ENCODE results near the gene MEGF6. TPM values are rescaled to one million over a fixed set of nuclear protein-coding genes. Genes with fewer than 3 reads are reported as not detected.

Gene MEGF6
- total RNA-seq, 2 experiments from 2014 or later, result 57.5 to 62.2 TPM

DNA sequence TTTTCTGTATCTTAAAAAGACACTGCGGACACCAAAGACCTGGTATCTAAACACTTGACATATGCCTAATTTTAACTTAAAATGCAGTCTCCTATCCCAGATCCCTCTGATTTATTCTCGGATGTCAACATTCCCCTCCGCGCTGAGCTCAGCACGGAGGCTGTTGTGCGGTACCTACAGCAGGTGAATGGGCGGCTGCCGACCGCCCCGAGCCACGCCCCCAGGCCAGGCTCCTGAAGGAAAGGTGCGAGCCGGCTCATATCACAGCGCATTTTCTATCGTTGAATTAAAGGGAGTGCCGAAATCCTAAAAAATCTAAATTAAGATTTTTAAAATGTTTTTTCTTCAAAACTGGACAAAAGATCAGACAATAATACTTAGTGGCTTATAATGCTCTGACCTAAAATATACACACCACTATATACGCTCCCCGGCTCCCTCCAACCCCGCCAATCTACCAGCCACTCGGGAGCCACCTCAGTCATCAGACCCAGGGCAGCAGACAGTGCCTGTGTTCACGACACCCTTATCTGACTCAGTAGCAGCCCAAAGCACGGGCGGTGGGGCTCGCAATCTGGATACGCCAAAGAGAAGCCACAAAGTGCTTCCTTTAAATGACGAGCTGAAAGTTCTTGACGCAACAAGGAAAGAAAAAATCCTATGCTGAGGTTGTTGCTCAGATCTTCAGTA lies 34.5 kb upstream of the MEGF6 start:
- Histone ChIP-seq H3K4me3 (ENCODE audit: low read length) (no peak overlapping the region), H3K27ac (ENCODE audit: low read depth in 1 of 2, low read length in 2 of 2) (no peak overlapping the region), H3K9me3 (ENCODE audit: control insufficient read depth in 1 of 2, insufficient read depth in 1 of 2, low read length in 2 of 2) (peaks cover 0 to 5% of the 10 kb centered on the region in 2 experiments), H3K4me1 (ENCODE audit: insufficient read depth, low read length) (peaks cover 20% of the 10 kb centered on the region), H3K36me3 (ENCODE audit: insufficient read depth, low read length) (peaks cover 36% of the 10 kb centered on the region), H3K27me3 (ENCODE audit: control insufficient read depth in 1 of 2, insufficient read depth in 2 of 2, low read length in 2 of 2) (peaks cover 5% of the 10 kb centered on the region in 2 experiments)
- TF ChIP-seq, protein P1, sequence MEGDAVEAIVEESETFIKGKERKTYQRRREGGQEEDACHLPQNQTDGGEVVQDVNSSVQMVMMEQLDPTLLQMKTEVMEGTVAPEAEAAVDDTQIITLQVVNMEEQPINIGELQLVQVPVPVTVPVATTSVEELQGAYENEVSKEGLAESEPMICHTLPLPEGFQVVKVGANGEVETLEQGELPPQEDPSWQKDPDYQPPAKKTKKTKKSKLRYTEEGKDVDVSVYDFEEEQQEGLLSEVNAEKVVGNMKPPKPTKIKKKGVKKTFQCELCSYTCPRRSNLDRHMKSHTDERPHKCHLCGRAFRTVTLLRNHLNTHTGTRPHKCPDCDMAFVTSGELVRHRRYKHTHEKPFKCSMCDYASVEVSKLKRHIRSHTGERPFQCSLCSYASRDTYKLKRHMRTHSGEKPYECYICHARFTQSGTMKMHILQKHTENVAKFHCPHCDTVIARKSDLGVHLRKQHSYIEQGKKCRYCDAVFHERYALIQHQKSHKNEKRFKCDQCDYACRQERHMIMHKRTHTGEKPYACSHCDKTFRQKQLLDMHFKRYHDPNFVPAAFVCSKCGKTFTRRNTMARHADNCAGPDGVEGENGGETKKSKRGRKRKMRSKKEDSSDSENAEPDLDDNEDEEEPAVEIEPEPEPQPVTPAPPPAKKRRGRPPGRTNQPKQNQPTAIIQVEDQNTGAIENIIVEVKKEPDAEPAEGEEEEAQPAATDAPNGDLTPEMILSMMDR (IDR thresholded peaks at IDR 0.05), result no peak
- Mint-ChIP-seq H3K9me3 (no peaks in the 10 kb centered on the region), H3K36me3 (ENCODE audit: low read depth) (peaks cover 47% of the 10 kb centered on the region), H3K4me1 (ENCODE audit: low read depth) (peaks cover 28% of the 10 kb centered on the region), H3K27ac (no peak overlapping the region), H3K4me3 (no peak overlapping the region), H3K27me3 (peaks cover 9% of the 10 kb centered on the region)
- CTCF ChIA-PET, result interaction anchor here (1.5 kb wide), 1 partner anchor 27 kb away, joined by 4 read pairs; no protein-coding TSS in a partner anchor
- DNase-seq (no peak), ATAC-seq (ENCODE audit: poor library complexity) (no peak)
- POLR2A ChIA-PET, result no interaction called here
- intact Hi-C loops (cut with DNase I, micrococcal nuclease), result loop anchor here in 1 of 2 experiments (5.0 kb wide), 1 partner anchor 76 kb away; no protein-coding TSS in a partner anchor

DNA sequence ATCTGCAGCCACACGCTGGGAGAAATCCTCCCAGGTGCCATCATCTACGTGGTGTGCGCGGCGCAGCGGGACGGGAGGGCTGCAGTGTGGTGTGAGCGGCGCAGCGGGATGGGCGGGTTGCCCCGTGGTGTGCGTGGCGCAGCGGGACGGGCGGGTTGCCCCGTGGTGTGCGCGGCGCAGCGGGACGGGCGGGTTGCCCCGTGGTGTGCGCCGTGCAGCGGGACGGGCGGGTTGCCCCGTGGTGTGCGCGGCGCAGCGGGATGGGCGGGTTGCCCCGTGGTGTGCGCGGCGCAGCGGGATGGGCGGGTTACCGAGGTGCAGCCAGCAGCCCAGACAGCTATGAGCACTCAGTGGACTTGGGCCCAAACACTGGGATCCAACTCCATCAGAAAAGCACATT lies 33.9 kb upstream of the MEGF6 start:
- TF ChIP-seq, protein P1 (IDR thresholded peaks at IDR 0.05), result no peak
- no peak for ATAC-seq (ENCODE audit: poor library complexity)
- Histone ChIP-seq H3K27ac (ENCODE audit: low read depth in 1 of 2, low read length in 2 of 2) (no peak overlapping the region), H3K36me3 (ENCODE audit: insufficient read depth, low read length) (peaks cover 38% of the 10 kb centered on the region), H3K4me1 (ENCODE audit: insufficient read depth, low read length) (peaks cover 15% of the 10 kb centered on the region), H3K9me3 (ENCODE audit: control insufficient read depth in 1 of 2, insufficient read depth in 1 of 2, low read length in 2 of 2) (no peaks in the 10 kb centered on the region), H3K27me3 (ENCODE audit: control insufficient read depth in 1 of 2, insufficient read depth in 2 of 2, low read length in 2 of 2) (no peaks in the 10 kb centered on the region), H3K4me3 (ENCODE audit: low read length) (no peak overlapping the region)
- Mint-ChIP-seq H3K36me3 (ENCODE audit: low read depth) (peaks cover 47% of the 10 kb centered on the region), H3K27me3 (peaks cover 5% of the 10 kb centered on the region), H3K27ac (no peak overlapping the region), H3K4me1 (ENCODE audit: low read depth) (peaks cover 24% of the 10 kb centered on the region), H3K4me3 (no peak overlapping the region), H3K9me3 (no peaks in the 10 kb centered on the region)
- DNase-seq, result no peak
- intact Hi-C loops (cut with DNase I, micrococcal nuclease), result loop anchor here in 1 of 2 experiments (5.0 kb wide), 1 partner anchor 77 kb away; no protein-coding TSS in a partner anchor
- ChIA-PET POLR2A (no interaction called here), CTCF (no interaction called here)

DNA sequence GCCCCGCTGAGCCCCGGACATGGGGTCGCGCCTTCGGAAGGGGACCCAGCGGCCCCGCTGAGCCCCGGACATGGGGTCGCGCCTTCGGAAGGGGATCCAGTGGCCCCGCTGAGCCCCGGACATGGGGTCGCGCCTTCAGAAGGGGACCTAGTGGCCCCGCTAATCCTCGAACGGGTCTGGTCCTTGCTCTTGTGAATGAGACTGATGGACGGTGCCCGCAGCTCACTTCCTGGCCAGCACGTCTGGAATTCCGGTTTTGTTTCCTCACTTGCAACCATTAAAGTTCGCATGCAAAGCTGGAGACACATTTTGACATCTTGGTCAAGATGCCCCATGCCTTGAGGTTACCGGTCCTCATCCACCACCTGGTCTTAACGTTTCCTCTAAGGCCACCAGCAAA lies 33.0 kb upstream of the MEGF6 start:
- CTCF ChIA-PET, result no interaction called here
- no peak for DNase-seq
- no peak overlapping the region for H3K27ac Mint-ChIP-seq

More for the DNA sequence above, 33.0 kb upstream of the MEGF6 start:
- H3K27me3 ChIP-seq (ENCODE audit: control insufficient read depth in 1 of 2, insufficient read depth in 2 of 2, low read length in 2 of 2), result no peaks in the 10 kb centered on the region
- Mint-ChIP-seq H3K27me3 (no peaks in the 10 kb centered on the region), H3K4me1 (ENCODE audit: low read depth) (peaks cover 17% of the 10 kb centered on the region), H3K9me3 (no peaks in the 10 kb centered on the region), H3K4me3 (no peak overlapping the region), H3K36me3 (ENCODE audit: low read depth) (peaks cover 47% of the 10 kb centered on the region)
- no peaks in the 10 kb centered on the region for H3K9me3 ChIP-seq (ENCODE audit: control insufficient read depth in 1 of 2, insufficient read depth in 1 of 2, low read length in 2 of 2)
- POLR2A ChIA-PET, result no interaction called here
- TF ChIP-seq, protein P1 (IDR thresholded peaks at IDR 0.05), result no peak
- H3K4me1 ChIP-seq (ENCODE audit: insufficient read depth, low read length), result peaks cover 9% of the 10 kb centered on the region
- H3K27ac ChIP-seq (ENCODE audit: low read depth in 1 of 2, low read length in 2 of 2), result no peak overlapping the region
- ATAC-seq (ENCODE audit: poor library complexity), result no peak
- intact Hi-C loops (cut with DNase I, micrococcal nuclease), result no loop called here
- H3K36me3 ChIP-seq (ENCODE audit: insufficient read depth, low read length), result peaks cover 38% of the 10 kb centered on the region
- H3K4me3 ChIP-seq (ENCODE audit: low read length), result no peak overlapping the region

Data from CD4-positive, alpha-beta T cell (primary cell).